ENCODE data around the gene HK1. TPM values are rescaled to one million over a fixed set of nuclear protein-coding genes. Genes with fewer than 3 reads are reported as not detected.

HK1 gene
- total RNA-seq, 1 experiment from 2014 or later = 140 TPM

DNA sequence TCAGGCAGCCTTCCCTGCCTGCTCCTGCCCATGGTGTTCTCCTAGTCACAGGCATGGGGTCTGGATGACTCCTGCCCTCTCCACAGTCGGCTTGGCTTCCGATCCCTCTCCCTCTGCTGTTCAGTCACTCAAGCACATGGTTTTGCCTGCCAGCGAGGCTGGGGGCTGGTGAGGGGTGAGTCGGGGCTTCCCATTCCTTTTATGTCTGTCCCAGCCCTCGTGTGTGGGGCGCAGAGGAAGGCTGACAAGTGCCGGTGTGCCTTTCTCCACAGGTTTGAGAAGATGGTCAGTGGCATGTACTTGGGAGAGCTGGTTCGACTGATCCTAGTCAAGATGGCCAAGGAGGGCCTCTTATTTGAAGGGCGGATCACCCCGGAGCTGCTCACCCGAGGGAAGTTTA is 98.4 kb downstream of the HK1 start:
- H4K20me1 ChIP-seq (ENCODE audit: insufficient read depth) = no peaks in the 10 kb centered on the region
- intact Hi-C loops (cut with micrococcal nuclease; ENCODE audit: unreplicated experiment) = no loop called here
- H3K79me2 ChIP-seq (ENCODE audit: low read depth) = no peaks in the 10 kb centered on the region
- no peaks in the 10 kb centered on the region for H3K9me3 ChIP-seq (ENCODE audit: insufficient read depth, low read depth)
- peaks cover 14% of the 10 kb centered on the region for H3K36me3 ChIP-seq (ENCODE audit: low read depth)
- H3K4me1 ChIP-seq (replicated peaks; ENCODE audit: insufficient read depth) = no peaks in the 10 kb centered on the region
- DNase-seq = no peak
- H3K27ac ChIP-seq = no peak overlapping the region
- no peak overlapping the region for H3K4me2 ChIP-seq
- TF ChIP-seq, protein P1, sequence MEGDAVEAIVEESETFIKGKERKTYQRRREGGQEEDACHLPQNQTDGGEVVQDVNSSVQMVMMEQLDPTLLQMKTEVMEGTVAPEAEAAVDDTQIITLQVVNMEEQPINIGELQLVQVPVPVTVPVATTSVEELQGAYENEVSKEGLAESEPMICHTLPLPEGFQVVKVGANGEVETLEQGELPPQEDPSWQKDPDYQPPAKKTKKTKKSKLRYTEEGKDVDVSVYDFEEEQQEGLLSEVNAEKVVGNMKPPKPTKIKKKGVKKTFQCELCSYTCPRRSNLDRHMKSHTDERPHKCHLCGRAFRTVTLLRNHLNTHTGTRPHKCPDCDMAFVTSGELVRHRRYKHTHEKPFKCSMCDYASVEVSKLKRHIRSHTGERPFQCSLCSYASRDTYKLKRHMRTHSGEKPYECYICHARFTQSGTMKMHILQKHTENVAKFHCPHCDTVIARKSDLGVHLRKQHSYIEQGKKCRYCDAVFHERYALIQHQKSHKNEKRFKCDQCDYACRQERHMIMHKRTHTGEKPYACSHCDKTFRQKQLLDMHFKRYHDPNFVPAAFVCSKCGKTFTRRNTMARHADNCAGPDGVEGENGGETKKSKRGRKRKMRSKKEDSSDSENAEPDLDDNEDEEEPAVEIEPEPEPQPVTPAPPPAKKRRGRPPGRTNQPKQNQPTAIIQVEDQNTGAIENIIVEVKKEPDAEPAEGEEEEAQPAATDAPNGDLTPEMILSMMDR (conservative IDR thresholded peaks at IDR 0.05) = no peak
- TF ChIP-seq EZH2 (IDR thresholded peaks at IDR 0.05; ENCODE audit: low read depth) = no peak
- no peak overlapping the region for H3K4me3 ChIP-seq
- ChIA-PET CTCF (no interaction called here), POLR2A (ENCODE audit: unreplicated experiment) (no interaction called here)
- no peaks in the 10 kb centered on the region for H3K27me3 ChIP-seq (ENCODE audit: insufficient read depth, low read depth)
- no peaks in the 10 kb centered on the region for H3K9me2 ChIP-seq (ENCODE audit: insufficient read depth)
- H2AFZ ChIP-seq = no peak overlapping the region
- no TSS peak for BruUV-seq (replicated peaks)
- peaks cover 1% of the 10 kb centered on the region; the same call in 1 of the 2 replicates for H3F3A ChIP-seq (ENCODE audit: insufficient read depth, low read depth)

DNA sequence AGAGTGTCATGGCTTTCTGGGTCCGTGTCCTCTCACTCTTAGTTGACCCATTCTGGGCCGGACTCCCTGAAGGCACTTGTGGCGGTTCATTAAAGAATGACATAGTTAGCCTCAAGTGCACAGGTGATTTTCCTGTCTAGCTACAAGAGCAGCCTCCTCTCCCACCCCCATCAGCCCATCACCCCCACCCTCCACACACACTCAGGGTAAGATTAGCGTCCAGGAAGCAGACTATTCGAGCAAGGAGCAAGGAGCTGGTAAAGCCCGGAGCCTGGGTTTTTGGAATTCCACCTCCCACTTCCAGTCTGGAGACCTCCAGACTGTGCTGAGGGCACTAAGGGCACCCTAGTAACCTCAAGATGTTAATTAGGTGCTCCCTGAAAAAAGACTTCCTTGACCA is 98.9 kb downstream of the HK1 start:
- Histone ChIP-seq H3K4me3 (no peak overlapping the region), H3K9me2 (ENCODE audit: insufficient read depth) (no peaks in the 10 kb centered on the region), H3K4me2 (no peak overlapping the region), H3K79me2 (ENCODE audit: low read depth) (no peaks in the 10 kb centered on the region), H2AFZ (no peak overlapping the region), H3K27me3 (ENCODE audit: insufficient read depth, low read depth) (no peaks in the 10 kb centered on the region), H3K9me3 (ENCODE audit: insufficient read depth, low read depth) (no peaks in the 10 kb centered on the region), H4K20me1 (ENCODE audit: insufficient read depth) (no peaks in the 10 kb centered on the region), H3K4me1 (replicated peaks; ENCODE audit: insufficient read depth) (peaks cover 4% of the 10 kb centered on the region; the same call in 1 of the 2 replicates), H3K36me3 (ENCODE audit: low read depth) (peaks cover 14% of the 10 kb centered on the region), H3K27ac (no peak overlapping the region), H3F3A (ENCODE audit: insufficient read depth, low read depth) (peaks cover 6% of the 10 kb centered on the region; the same call in 1 of the 2 replicates)
- DNase-seq = no peak
- intact Hi-C loops (cut with micrococcal nuclease; ENCODE audit: unreplicated experiment) = no loop called here
- no TSS peak for BruUV-seq (replicated peaks)
- ChIA-PET POLR2A (ENCODE audit: unreplicated experiment) (no interaction called here), CTCF (no interaction called here)
- TF ChIP-seq EZH2 (IDR thresholded peaks at IDR 0.05; ENCODE audit: low read depth) = no peak
- TF ChIP-seq, protein P1 (conservative IDR thresholded peaks at IDR 0.05) = no peak

DNA sequence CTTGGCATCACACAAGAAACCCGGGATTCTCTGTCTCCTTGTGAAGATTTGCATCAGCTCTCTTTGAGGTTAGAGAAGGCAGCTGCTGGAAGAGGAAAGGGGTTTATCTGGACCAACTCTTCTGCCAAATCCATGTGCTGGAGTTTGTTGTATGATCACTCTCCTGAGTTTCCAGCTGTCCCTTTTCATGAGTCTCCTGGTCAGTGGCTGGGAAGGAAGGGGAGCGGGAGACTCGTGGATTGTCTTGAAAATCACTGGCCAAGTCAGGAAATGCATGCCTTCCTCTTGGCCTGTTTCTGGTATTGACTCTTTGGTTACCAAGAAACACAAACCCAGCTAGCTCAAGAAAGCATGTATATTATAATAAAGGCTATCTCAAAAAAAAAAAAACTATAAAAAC is 99.6 kb downstream of the HK1 start:
- peaks cover 14% of the 10 kb centered on the region for H3K36me3 ChIP-seq (ENCODE audit: low read depth)
- H2AFZ ChIP-seq = no peak overlapping the region
- H3K4me3 ChIP-seq = no peak overlapping the region
- H3K4me1 ChIP-seq (replicated peaks; ENCODE audit: insufficient read depth) = peaks cover 11% of the 10 kb centered on the region; the same call in 1 of the 2 replicates
- ChIA-PET CTCF (no interaction called here), POLR2A (ENCODE audit: unreplicated experiment) (no interaction called here)
- no peaks in the 10 kb centered on the region for H3K79me2 ChIP-seq (ENCODE audit: low read depth)
- H4K20me1 ChIP-seq (ENCODE audit: insufficient read depth) = no peaks in the 10 kb centered on the region
- BruUV-seq (replicated peaks) = no TSS peak
- intact Hi-C loops (cut with micrococcal nuclease; ENCODE audit: unreplicated experiment) = no loop called here
- no peak for TF ChIP-seq EZH2 (IDR thresholded peaks at IDR 0.05; ENCODE audit: low read depth)
- TF ChIP-seq, protein P1 (conservative IDR thresholded peaks at IDR 0.05) = no peak
- H3K27me3 ChIP-seq (ENCODE audit: insufficient read depth, low read depth) = no peaks in the 10 kb centered on the region
- no peak overlapping the region for H3K4me2 ChIP-seq
- DNase-seq = no peak
- H3K9me3 ChIP-seq (ENCODE audit: insufficient read depth, low read depth) = no peaks in the 10 kb centered on the region
- peaks cover 12% of the 10 kb centered on the region for H3F3A ChIP-seq (ENCODE audit: insufficient read depth, low read depth)
- no peak overlapping the region for H3K27ac ChIP-seq
- no peaks in the 10 kb centered on the region for H3K9me2 ChIP-seq (ENCODE audit: insufficient read depth)
